PC-9 (cell line): ENCODE data around the gene GRAMD2A. TPM values are rescaled to one million over a fixed set of nuclear protein-coding genes. Genes with fewer than 3 reads are reported as not detected.

ENCODE experiments used
- BruUV-seq: library from RNA; stranded (reverse); fragments of 400-500 nt; replicated peaks from 2 replicates; lab custom pipeline; 2021; lab: Mats Ljungman, UMichigan
- CTCF ChIA-PET: fragments of 300-600 bp; sonication (Branson Sonifier 250); formaldehyde crosslinking; loops from one replicate; lab custom pipeline; 2022; ENCODE audit warnings: antibody characterized with exemption; lab: Charles Lee
- POLR2A ChIA-PET: fragments of 300-600 bp; sonication (Branson Sonifier 250); formaldehyde crosslinking; loops from one replicate; lab custom pipeline; 2022; ENCODE audit warnings: antibody characterized with exemption; ENCODE audit not compliant: unreplicated experiment; lab: Charles Lee
- DNase-seq, 2 experiments: peaks; one replicate each; pipeline versions ENCODE4 v3.0.0 to v3.0.0-alpha.2; 2015 to 2022; ENCODE audit warnings: mixed read lengths in 1 of 2
- H2AFZ ChIP-seq: fragments of 200-600 bp; sonication (generic); 2 replicates; pipeline ENCODE4 v1.8.1; 2017; ENCODE audit warnings: antibody characterized with exemption
- H3F3A ChIP-seq: fragments of 200-600 bp; sonication (generic); 2 replicates; pipeline ENCODE4 v1.8.1; 2017; ENCODE audit warnings: antibody characterized with exemption, mild to moderate bottlenecking, low read depth; ENCODE audit not compliant: insufficient read depth
- H3K27ac ChIP-seq: fragments of 200-600 bp; sonication (generic); 2 replicates; pipeline ENCODE4 v1.6.1; 2016; ENCODE audit warnings: mixed run types
- H3K27me3 ChIP-seq: fragments of 200-600 bp; sonication (generic); 2 replicates; pipeline ENCODE4 v1.6.1; 2016; ENCODE audit warnings: low read depth, mixed run types; ENCODE audit not compliant: insufficient read depth
- H3K36me3 ChIP-seq: fragments of 200-600 bp; sonication (generic); 2 replicates; pipeline ENCODE4 v1.6.1; 2016; ENCODE audit warnings: low read depth, mixed run types
- H3K4me1 ChIP-seq: fragments of 200-600 bp; sonication (generic); replicated peaks from 2 replicates; pipeline ENCODE4 v1.6.1; 2016; ENCODE audit warnings: mixed run types; ENCODE audit not compliant: insufficient read depth
- H3K4me2 ChIP-seq: fragments of 200-600 bp; sonication (generic); 2 replicates; pipeline ENCODE4 v1.6.1; 2017; ENCODE audit warnings: mixed run types
- H3K4me3 ChIP-seq: fragments of 200-600 bp; sonication (generic); 2 replicates; pipeline ENCODE4 v1.6.1; 2016; ENCODE audit warnings: mixed run types
- H3K79me2 ChIP-seq: fragments of 200-600 bp; sonication (generic); 2 replicates; pipeline ENCODE4 v1.6.1; 2017; ENCODE audit warnings: low read depth, mixed run types
- H3K9me2 ChIP-seq: fragments of 200-600 bp; sonication (generic); 2 replicates; pipeline ENCODE4 v1.8.1; 2017; ENCODE audit warnings: mild to moderate bottlenecking; ENCODE audit not compliant: insufficient read depth
- H3K9me3 ChIP-seq: fragments of 200-600 bp; sonication (generic); 2 replicates; pipeline ENCODE4 v1.8.1; 2016; ENCODE audit warnings: low read depth; ENCODE audit not compliant: insufficient read depth
- H4K20me1 ChIP-seq: fragments of 200-600 bp; sonication (generic); 2 replicates; pipeline ENCODE4 v1.8.1; 2017; ENCODE audit not compliant: insufficient read depth
- CTCF ChIP-seq: fragments of 200-600 bp; sonication (generic); conservative IDR thresholded peaks from 2 replicates; pipeline ENCODE4 v1.6.1; 2017; ENCODE audit warnings: mixed run types, antibody characterized with exemption, mild to moderate bottlenecking, moderate library complexity
- EZH2 ChIP-seq: fragments of 200-600 bp; sonication (generic); IDR thresholded peaks from 2 replicates; pipeline ENCODE4 v1.8.0; 2017; ENCODE audit warnings: antibody characterized with exemption, low read depth
- intact Hi-C: fragments of 100-400 bp; cut with micrococcal nuclease; formaldehyde crosslinking; loops from one replicate; pipeline ENCODE4 v1.10.0; 2022; ENCODE audit not compliant: unreplicated experiment
- total RNA-seq: library from RNA; stranded (reverse); gene quantifications from 2 replicates; pipeline ENCODE4 v1.2.3, GENCODE V29; 2021

GRAMD2A gene
- total RNA-seq, 1 experiment from 2014 or later = 60.2 TPM

DNA sequence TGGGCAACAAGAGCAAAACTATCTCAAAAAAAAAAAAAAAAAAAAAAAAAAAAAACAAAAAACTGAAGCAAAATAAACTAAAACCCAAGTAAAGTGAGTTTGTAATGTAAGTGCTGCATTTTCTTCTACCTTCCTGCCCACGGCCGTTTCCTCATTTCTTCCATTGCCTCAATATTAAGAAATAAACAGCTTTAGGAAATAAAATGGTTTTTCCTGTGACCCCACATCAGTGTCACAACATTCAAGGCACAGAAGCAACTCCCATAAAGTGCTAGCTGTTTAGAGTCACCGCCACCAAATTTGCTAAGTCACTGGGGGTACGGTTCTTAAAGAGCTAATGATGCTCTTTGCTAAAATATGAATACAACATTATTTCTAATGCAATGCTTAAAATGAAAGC lies 30.1 kb upstream of the GRAMD2A start:
- intact Hi-C loops = no loop called here
- peak overlapping the region; percentile 88 for H3K27ac ChIP-seq
- H3K27me3 ChIP-seq = no peaks in the 10 kb centered on the region
- TF ChIP-seq CTCF = no peak
- no peak for TF ChIP-seq EZH2
- peaks cover 33% of the 10 kb centered on the region for H3K36me3 ChIP-seq
- peak overlapping the region; percentile 97 for H3K4me2 ChIP-seq
- peaks cover 90% of the 10 kb centered on the region for H3F3A ChIP-seq
- H3K9me3 ChIP-seq = no peaks in the 10 kb centered on the region
- no peak for DNase-seq
- H4K20me1 ChIP-seq = peaks cover 54% of the 10 kb centered on the region
- BruUV-seq = no TSS peak
- ChIA-PET POLR2A (no interaction called here), CTCF (interaction anchor here (0.6 to 0.7 kb wide), 3 partner anchors 58 to 474 kb away, joined by 7 to 9 read pairs (median 8); no protein-coding TSS in a partner anchor)
- peaks cover 87% of the 10 kb centered on the region for H3K79me2 ChIP-seq
- H3K4me1 ChIP-seq = peaks cover 55% of the 10 kb centered on the region
- no peaks in the 10 kb centered on the region for H3K9me2 ChIP-seq
- no peak overlapping the region for H2AFZ ChIP-seq
- peak overlapping the region; percentile 70 for H3K4me3 ChIP-seq

GRCh38 chr15:72227192-72227586 lies 29.6 kb upstream of the GRAMD2A start:
- Histone ChIP-seq H3K27ac (peak overlapping the region; percentile 88), H3K4me3 (peak overlapping the region; percentile 70), H3K36me3 (peaks cover 33% of the 10 kb centered on the region), H3K4me1 (peaks cover 56% of the 10 kb centered on the region), H4K20me1 (peaks cover 59% of the 10 kb centered on the region), H3K9me3 (no peaks in the 10 kb centered on the region), H3K9me2 (no peaks in the 10 kb centered on the region), H3K4me2 (peak overlapping the region; percentile 97), H2AFZ (no peak overlapping the region), H3K27me3 (no peaks in the 10 kb centered on the region), H3F3A (peaks cover 90% of the 10 kb centered on the region), H3K79me2 (peaks cover 88% of the 10 kb centered on the region)
- intact Hi-C loops = no loop called here
- no TSS peak for BruUV-seq
- POLR2A ChIA-PET = interaction anchor here (0.6 to 0.9 kb wide), 4 partner anchors 10 to 367 kb away, joined by 3 to 5 read pairs (median 4); no protein-coding TSS in a partner anchor
- DNase-seq = peak in 1 of 2 experiments; percentile 81
- CTCF ChIA-PET = interaction anchor here (0.7 to 1.0 kb wide), 2 partner anchors 11 kb away, joined by 3 read pairs; no protein-coding TSS in a partner anchor
- TF ChIP-seq CTCF = no peak
- TF ChIP-seq EZH2 = no peak

DNA sequence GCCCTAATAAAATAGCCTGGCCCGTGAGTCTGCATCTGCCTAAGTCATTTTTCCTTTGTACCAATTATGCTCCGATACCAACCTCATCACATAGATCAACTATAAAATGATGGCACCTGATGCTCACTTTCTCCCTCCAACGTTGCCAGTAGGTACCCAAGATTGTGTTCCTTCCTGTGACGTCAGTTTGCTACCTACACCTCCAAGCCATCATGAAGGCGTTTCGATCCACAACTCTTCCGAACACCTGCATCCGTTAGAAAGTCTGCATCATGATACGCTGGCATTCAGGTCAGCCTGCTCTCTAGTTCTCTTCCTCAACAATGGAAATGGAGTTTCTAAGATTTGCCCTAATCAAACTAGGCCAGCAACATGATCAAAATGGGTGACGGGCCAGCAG lies 25.7 kb upstream of the GRAMD2A start:
- POLR2A ChIA-PET = interaction anchor here (0.6 kb wide), 1 partner anchor 21 kb away, joined by 5 read pairs; no protein-coding TSS in a partner anchor
- H2AFZ ChIP-seq = no peak overlapping the region
- CTCF ChIA-PET = no interaction called here
- peaks cover 100% of the 10 kb centered on the region for H3K79me2 ChIP-seq
- H4K20me1 ChIP-seq = peaks cover 86% of the 10 kb centered on the region
- no peaks in the 10 kb centered on the region for H3K27me3 ChIP-seq
- H3K4me1 ChIP-seq = peaks cover 52% of the 10 kb centered on the region
- no peaks in the 10 kb centered on the region for H3K9me2 ChIP-seq
- peak overlapping the region; percentile 5; the same call in 1 of the 2 replicates for H3K4me2 ChIP-seq
- BruUV-seq = no TSS peak
- peaks cover 94% of the 10 kb centered on the region for H3F3A ChIP-seq
- intact Hi-C loops = no loop called here
- peaks cover 54% of the 10 kb centered on the region for H3K36me3 ChIP-seq
- peak overlapping the region; percentile 31; the same call in 1 of the 2 replicates for H3K27ac ChIP-seq
- no peak for TF ChIP-seq CTCF
- TF ChIP-seq EZH2 = no peak
- no peak for DNase-seq
- no peaks in the 10 kb centered on the region for H3K9me3 ChIP-seq
- no peak overlapping the region for H3K4me3 ChIP-seq
